ENCODE results near the gene CDK2AP2.

CDK2AP2 gene

DNA sequence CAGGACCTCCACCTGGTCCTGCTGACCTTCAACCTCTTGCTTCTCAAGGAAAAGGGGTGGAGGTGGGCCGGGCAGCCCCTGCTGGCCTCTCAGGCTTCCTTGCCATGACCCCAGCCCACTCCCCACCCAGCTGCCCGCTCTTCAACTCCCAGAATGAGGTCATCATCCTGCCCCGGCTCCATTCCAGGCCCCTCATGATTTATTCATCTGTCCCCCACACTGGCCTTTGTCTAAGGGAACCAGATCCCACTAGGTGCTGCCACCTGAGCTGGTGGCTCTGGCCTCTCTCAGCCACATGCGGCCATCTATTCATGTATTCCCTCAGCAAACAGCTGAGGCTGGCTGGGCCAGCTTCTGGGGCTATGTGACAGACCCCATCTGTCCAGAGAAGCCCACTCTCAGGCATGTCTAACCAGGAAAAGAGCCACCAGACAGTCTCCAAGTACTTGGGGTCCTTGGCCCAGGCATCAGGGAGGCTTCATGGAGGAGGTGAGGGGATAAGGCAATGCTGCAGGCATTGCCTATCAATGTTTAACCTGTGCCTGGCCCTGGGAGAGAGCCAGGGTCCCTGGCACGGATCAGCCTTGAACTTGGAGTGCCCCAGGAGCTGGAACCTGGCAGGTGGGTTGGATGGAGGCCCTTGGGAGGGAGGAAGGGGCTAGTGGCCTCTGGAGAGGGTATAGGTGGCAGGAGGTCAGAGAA lies 17.5 kb upstream of the CDK2AP2 start:
- no peaks in the 10 kb centered on the region for H4K20me1 ChIP-seq (ENCODE audit: control insufficient read depth, insufficient read depth, low read depth, low read length)
- no peaks in the 10 kb centered on the region for H3K36me3 ChIP-seq (ENCODE audit: control insufficient read depth, low read length)
- H3K79me2 ChIP-seq (ENCODE audit: control insufficient read depth, low read length), result no peaks in the 10 kb centered on the region
- peaks cover 17% of the 10 kb centered on the region for H3K27me3 ChIP-seq (ENCODE audit: control insufficient read depth, low read length)
- TF ChIP-seq EZH2phosphoT487 (IDR thresholded peaks at IDR 0.05; ENCODE audit: borderline replicate concordance, low read length), result no peak
- TF ChIP-seq, protein P1, sequence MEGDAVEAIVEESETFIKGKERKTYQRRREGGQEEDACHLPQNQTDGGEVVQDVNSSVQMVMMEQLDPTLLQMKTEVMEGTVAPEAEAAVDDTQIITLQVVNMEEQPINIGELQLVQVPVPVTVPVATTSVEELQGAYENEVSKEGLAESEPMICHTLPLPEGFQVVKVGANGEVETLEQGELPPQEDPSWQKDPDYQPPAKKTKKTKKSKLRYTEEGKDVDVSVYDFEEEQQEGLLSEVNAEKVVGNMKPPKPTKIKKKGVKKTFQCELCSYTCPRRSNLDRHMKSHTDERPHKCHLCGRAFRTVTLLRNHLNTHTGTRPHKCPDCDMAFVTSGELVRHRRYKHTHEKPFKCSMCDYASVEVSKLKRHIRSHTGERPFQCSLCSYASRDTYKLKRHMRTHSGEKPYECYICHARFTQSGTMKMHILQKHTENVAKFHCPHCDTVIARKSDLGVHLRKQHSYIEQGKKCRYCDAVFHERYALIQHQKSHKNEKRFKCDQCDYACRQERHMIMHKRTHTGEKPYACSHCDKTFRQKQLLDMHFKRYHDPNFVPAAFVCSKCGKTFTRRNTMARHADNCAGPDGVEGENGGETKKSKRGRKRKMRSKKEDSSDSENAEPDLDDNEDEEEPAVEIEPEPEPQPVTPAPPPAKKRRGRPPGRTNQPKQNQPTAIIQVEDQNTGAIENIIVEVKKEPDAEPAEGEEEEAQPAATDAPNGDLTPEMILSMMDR (IDR thresholded peaks at IDR 0.05; ENCODE audit: low read depth, low read length, poor library complexity, severe bottlenecking), result no peak
- H3K9me3 ChIP-seq (ENCODE audit: control insufficient read depth, insufficient read depth, low read length), result no peaks in the 10 kb centered on the region
- no peaks in the 10 kb centered on the region for H3K9me2 ChIP-seq (replicated peaks; ENCODE audit: control insufficient read depth, low read length)
- no peak overlapping the region for H3K4me2 ChIP-seq (ENCODE audit: low read length)
- no peak overlapping the region for H3K4me3 ChIP-seq (ENCODE audit: low read length)
- no peaks in the 10 kb centered on the region for H3K4me1 ChIP-seq (ENCODE audit: control insufficient read depth, low read length)
- no peak overlapping the region for H3K27ac ChIP-seq (ENCODE audit: low read depth, low read length)
- no peaks in the 10 kb centered on the region for H3F3A ChIP-seq (ENCODE audit: control insufficient read depth, insufficient read depth)

DNA sequence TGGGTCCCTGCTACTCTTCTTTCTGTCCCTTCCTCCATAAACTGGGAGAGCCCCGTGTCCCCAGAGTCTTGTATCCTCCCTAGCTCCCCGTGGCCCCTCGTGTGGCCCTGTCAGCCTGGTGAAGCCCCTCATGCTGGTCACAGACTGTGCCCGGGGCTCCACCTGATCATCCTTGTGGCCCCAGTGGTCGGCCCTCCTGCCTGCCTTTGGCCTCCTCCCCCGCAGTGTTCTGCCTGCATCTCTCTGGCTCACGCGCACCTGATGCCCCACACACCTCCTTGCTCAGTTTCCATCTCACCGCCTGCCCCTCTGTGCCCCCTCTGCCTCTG lies 16.5 kb upstream of the CDK2AP2 start:
- Histone ChIP-seq H3K27ac (ENCODE audit: low read depth, low read length) (no peak overlapping the region), H3K9me2 (replicated peaks; ENCODE audit: control insufficient read depth, low read length) (no peaks in the 10 kb centered on the region), H3K4me1 (ENCODE audit: control insufficient read depth, low read length) (no peaks in the 10 kb centered on the region), H3F3A (ENCODE audit: control insufficient read depth, insufficient read depth) (no peaks in the 10 kb centered on the region), H3K27me3 (ENCODE audit: control insufficient read depth, low read length) (peaks cover 8% of the 10 kb centered on the region), H4K20me1 (ENCODE audit: control insufficient read depth, insufficient read depth, low read depth, low read length) (no peaks in the 10 kb centered on the region), H3K36me3 (ENCODE audit: control insufficient read depth, low read length) (no peaks in the 10 kb centered on the region), H3K4me2 (ENCODE audit: low read length) (no peak overlapping the region), H3K79me2 (ENCODE audit: control insufficient read depth, low read length) (no peaks in the 10 kb centered on the region), H3K9me3 (ENCODE audit: control insufficient read depth, insufficient read depth, low read length) (no peaks in the 10 kb centered on the region), H3K4me3 (ENCODE audit: low read length) (no peak overlapping the region)
- TF ChIP-seq, protein P1 (IDR thresholded peaks at IDR 0.05; ENCODE audit: low read depth, low read length, poor library complexity, severe bottlenecking), result no peak
- no peak for TF ChIP-seq EZH2phosphoT487 (IDR thresholded peaks at IDR 0.05; ENCODE audit: borderline replicate concordance, low read length)

DNA sequence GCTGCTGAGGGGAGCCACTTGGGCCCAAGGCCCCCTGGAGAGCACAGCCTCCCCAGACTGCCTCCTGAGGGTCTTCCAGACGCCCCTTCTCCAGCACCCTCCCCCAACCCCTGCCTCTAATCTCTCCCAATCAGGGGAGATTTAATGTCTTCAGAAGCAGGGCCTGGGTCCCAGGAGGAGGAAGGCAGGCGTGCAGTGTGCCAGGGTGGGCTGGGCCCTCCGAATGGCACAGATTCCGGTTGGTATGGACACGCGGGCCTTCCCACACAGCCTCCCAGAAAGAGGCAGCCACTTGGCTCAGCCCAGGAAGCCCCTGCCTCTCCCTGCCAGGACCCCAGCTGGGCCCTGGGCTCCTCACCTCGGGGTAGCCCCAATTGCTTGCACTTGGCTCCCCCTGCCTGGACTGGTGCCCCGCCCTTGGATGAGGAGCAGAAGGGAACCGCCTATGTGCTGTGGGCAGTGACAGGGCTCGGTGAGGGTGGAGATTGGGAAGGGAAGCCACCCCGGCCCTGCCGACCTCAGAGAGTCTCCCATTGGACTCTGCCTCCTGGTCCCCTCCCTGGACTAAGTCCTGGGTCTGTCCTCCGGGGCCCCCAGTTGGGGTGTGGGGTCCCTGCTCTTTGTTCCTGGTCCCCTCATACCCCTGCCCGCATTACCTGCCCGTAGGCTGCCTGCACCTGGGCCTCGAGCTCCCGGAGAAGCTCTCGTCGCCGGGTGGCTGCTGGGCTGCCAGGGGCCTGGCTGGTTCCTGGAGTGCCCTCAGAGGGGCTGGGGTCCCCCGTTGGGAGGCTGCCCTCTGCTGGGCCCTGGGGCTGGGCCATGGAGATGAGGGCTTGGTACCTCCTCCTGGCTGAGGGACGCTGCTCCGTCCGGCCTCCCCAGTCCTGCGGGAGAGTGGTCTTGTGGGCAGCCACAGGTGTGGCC lies 15.9 kb upstream of the CDK2AP2 start:
- Histone ChIP-seq H3K9me3 (ENCODE audit: control insufficient read depth, insufficient read depth, low read length) (no peaks in the 10 kb centered on the region), H3F3A (ENCODE audit: control insufficient read depth, insufficient read depth) (no peaks in the 10 kb centered on the region), H4K20me1 (ENCODE audit: control insufficient read depth, insufficient read depth, low read depth, low read length) (no peaks in the 10 kb centered on the region), H3K4me3 (ENCODE audit: low read length) (no peak overlapping the region), H3K4me1 (ENCODE audit: control insufficient read depth, low read length) (no peaks in the 10 kb centered on the region), H3K9me2 (replicated peaks; ENCODE audit: control insufficient read depth, low read length) (no peaks in the 10 kb centered on the region), H3K36me3 (ENCODE audit: control insufficient read depth, low read length) (no peaks in the 10 kb centered on the region), H3K4me2 (ENCODE audit: low read length) (no peak overlapping the region), H3K27me3 (ENCODE audit: control insufficient read depth, low read length) (peaks cover 5% of the 10 kb centered on the region), H3K27ac (ENCODE audit: low read depth, low read length) (no peak overlapping the region), H3K79me2 (ENCODE audit: control insufficient read depth, low read length) (no peaks in the 10 kb centered on the region)
- no peak for TF ChIP-seq EZH2phosphoT487 (IDR thresholded peaks at IDR 0.05; ENCODE audit: borderline replicate concordance, low read length)
- TF ChIP-seq, protein P1 (IDR thresholded peaks at IDR 0.05; ENCODE audit: low read depth, low read length, poor library complexity, severe bottlenecking), result no peak
